SW480 (cell line): ENCODE measurements around the gene ACOT7.
"Not testable (repeated sequence)": the region's sequence is repeated elsewhere in the genome, so short reads cannot be mapped to it uniquely, and the experiment has no call there.

Experiments used
- DNase-seq: peaks from one replicate; pipeline ENCODE4 v3.0.0-alpha.2; 2016; ENCODE audit warnings: low spot score

ACOT7 gene

GRCh38 chr1:6396998-6397397 is 3.4 kb upstream of the ACOT7 start:
- DNase-seq: no peak

- not testable (repeated sequence) for DNase-seq
These were observed 2.2 kb upstream of the ACOT7 start for GRCh38 chr1:6395781-6396244.

- DNase-seq: not testable (repeated sequence)
These were observed 1.6 kb upstream of the ACOT7 start for GRCh38 chr1:6395130-6395529.

- no peak for DNase-seq
These were observed 663 bp downstream of the ACOT7 start for GRCh38 chr1:6392809-6393399.

GRCh38 chr1:6391951-6392808 is 1.4 kb downstream of the ACOT7 start:
- DNase-seq: no peak

- DNase-seq: peak; percentile 50
These were observed 3.6 kb downstream of the ACOT7 start for GRCh38 chr1:6389971-6390370.

GRCh38 chr1:6386371-6386949 is 7.1 kb downstream of the ACOT7 start:
- DNase-seq: no peak

- peak; percentile 84 for DNase-seq
These were observed 7.9 kb downstream of the ACOT7 start for GRCh38 chr1:6385488-6386191.

- no peak for DNase-seq
These were observed 8.6 kb downstream of the ACOT7 start for GRCh38 chr1:6384962-6385361.

- DNase-seq: no peak
These were observed 9.4 kb downstream of the ACOT7 start for GRCh38 chr1:6384135-6384534.

- no peak for DNase-seq
These were observed 13.5 kb downstream of the ACOT7 start for GRCh38 chr1:6380037-6380436.

- DNase-seq: no peak
These were observed 15.3 kb downstream of the ACOT7 start for GRCh38 chr1:6378096-6378746.

- no peak for DNase-seq
These were observed 19.4 kb downstream of the ACOT7 start for GRCh38 chr1:6373961-6374720.

- not testable (repeated sequence) for DNase-seq
These were observed 21.3 kb downstream of the ACOT7 start for GRCh38 chr1:6372236-6372635.

- DNase-seq: no peak
These were observed 23.6 kb downstream of the ACOT7 start for GRCh38 chr1:6370006-6370405.

- no peak for DNase-seq
These were observed 26.1 kb downstream of the ACOT7 start for GRCh38 chr1:6367381-6368012.

GRCh38 chr1:6365047-6365446 is 28.5 kb downstream of the ACOT7 start:
- DNase-seq: no peak

- DNase-seq: peak; percentile 31
These were observed 30.3 kb downstream of the ACOT7 start for GRCh38 chr1:6363085-6363884.

- no peak for DNase-seq
These were observed 32.3 kb downstream of the ACOT7 start for GRCh38 chr1:6361124-6361775.
